COLO668 (cell line): ENCODE data around the gene TIMM8A.
"Not testable (repeated sequence)": the region's sequence is repeated elsewhere in the genome, so short reads cannot be mapped to it uniquely, and the experiment has no call there.

Experiments
- DNase-seq: peaks from one replicate; lab custom pipeline; 2025; ENCODE audit not compliant: unreplicated experiment; lab: John Stamatoyannopoulos, UW

TIMM8A gene

DNA sequence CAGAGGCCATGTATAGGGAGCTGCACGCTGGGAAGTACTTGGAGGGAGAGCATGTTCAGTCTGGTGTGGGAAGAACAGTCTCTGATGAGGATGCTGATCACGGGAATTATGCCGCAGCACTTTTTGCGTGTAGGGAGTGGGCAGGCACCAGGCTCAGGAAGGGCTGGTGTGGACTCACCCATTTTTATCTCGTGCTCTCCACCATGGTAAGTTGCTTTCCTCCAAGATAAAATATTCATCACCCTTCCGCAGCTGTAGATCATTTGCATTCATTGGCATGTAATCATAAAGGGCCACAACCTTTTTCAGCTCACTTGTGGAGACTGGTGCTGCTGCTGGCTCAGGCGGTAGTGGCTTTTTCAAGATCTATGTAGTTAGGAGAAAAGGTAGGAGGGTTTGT, 11.8 kb upstream of the TIMM8A start:
- no peak for DNase-seq

DNA sequence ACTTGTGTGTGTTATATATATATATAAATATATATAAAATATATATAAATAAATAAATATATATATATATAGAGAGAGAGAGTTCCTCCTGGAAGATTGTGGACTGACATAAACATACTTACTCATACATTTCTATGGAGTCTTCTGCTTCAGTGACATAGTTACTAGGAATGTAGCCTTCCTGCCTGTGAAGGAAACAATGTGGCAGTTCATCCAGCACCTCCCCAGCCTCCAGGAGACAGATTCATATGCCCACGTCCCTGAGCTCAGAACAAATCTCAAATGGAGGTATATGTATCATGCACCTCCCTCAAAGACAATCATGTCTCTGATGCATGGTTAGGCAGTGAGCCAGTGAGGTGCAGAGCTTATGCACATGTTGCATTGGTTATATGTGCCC, 11.4 kb upstream of the TIMM8A start:
- no peak for DNase-seq

DNA sequence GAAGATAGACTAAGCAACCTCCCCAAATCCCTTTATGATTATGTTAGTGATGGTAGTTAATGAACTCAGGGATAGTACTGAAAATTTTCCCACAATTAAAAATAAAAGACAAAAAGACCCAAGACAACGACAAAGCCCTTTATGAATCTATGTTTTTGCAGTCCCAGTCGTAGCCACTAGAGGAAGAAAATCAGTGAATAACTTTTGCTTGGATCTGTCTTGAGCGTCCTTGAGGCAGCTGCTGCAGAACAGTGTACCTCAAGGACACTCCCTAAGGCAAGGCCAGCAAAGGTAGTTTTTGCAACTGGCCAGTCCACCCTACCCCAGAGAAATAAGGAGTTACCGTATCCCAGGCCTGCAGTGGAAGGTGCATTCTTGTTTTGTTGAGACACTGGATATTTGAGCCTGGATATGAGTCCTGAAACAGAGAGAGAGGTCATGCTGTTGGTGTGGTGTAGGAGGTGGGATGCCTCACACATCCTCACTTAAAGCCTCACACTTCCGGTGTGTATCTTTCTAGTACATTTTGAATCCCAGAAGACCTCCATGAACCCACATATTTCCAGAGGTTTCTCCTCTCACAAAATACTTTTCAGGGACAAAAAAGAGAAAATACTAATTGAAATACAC, 8.7 kb upstream of the TIMM8A start:
- DNase-seq: no peak

DNA sequence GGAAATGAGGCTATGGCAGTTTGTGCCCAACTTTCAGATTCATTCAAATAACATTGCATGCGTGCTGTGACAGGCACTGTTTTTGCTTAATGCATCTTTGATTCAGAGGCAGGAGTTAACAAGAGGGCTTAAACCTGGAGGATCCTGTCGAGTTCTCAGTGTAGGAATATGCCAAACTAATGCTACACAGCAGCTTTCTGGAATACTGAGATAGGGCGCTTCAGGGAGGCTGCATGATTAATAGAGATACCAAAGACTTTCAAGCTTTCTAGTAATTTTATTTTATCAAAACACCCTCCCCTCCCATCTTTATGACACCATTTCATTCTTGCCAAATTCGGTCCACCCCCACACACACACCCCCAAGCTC, 636 bp upstream of the TIMM8A start:
- DNase-seq: no peak

DNA sequence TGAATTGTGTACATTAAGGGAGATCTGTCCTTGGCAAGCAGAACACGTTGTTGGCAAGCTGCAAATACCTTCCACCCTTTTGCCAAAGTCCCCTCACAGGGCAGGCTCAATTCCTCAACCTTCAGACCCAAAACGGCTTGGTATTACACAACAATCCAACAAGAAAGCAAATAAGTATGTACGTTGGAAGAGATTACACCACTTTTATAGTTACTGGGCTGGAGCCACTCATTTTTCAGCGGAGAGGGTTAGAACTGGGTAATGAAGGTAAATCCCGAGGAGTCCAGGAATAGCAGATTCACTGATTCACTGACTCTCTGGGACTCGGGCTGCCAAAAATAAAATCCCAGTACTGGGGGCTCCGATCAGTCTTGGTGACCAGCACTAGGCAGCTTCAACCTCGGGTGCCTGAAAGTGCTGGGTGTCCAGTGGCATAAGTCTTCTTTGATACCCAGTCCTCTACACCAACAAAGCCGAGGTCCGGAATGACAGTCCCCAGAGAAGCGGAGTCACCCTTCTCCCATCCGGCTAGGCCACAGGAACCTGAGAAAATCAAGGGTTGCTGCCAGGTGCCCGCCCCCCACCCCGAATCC, 587 bp downstream of the TIMM8A start:
- no peak for DNase-seq

DNA sequence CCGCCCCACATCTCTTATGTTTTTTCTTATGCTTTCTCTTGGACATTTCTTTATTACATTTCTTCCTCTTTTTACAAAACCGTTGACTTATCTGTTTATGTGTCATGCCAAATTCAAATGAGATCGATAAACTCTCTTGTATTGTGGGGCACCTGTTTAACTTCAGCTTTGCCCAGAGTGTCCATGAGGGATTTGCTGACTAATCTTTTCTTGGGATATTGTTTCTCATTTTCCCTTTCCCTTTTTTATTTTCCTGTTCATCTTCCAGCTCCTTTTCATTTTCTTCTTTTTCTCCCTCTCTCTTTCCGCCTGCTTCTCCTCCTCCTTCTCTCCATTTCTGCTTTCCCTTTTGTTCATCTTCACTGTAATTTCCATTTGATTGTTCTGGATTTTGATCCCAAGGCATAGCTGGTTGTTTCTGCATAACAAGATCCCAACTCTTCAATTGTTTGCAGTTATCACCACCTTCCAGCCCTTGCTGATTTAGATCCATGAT, 10.7 kb downstream of the TIMM8A start:
- no peak for DNase-seq

DNA sequence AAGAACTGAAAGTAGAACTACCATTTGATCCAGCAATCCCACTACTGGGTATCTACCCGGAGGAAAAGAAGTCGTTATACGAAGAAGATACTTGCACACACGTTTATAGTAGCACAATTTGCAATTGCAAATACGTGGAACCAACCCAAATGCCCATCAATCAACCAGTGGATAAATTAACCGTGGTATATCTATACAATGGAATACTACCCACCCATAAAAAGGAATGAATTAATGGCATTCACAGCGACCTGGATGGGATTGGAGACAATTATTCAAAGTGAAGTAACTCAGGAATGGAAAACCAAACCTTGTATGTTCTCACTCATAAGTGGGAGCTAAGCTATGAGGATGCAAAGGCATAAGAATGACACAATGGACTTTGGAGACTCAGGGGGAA, 14.2 kb downstream of the TIMM8A start:
- DNase-seq: not testable (repeated sequence)

DNA sequence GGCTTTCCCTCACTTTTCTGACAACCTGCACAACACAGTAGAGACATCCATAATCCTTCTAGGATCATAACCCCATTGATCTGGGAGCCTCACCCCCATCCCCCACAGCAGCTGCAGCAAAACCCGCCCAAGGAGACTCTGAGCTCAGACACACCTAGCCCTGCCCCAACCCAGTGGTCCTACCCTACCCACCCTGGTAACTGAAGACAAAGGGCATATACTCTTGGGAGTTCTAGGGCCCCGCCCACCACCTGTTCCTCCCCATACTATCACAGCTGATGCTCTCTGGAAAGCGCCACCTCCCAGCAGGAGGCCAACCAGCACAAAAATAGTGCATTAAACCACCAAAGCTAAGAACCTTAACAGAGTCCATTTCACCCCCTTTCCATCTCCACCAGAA, 21.9 kb downstream of the TIMM8A start:
- not testable (repeated sequence) for DNase-seq

DNA sequence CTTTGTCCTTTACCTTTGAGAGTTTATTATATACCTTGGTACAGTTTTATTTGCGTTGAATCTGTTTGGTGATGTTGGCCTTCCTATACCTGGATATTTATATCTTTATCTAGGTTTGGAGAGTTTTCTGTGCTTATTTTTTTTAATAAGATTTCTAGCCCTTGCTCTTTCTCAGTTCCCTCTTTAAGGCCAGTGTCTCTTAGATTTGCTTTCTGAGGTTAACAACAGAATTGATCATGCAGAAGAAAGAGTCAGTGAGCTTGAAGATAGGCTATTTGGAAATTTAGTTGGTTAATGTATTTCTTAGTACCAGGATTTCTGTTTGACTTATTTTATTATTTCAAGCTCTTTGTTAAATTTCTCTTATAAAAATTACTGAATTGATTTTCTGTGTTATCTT, 44.8 kb downstream of the TIMM8A start:
- DNase-seq: no peak
